SKM-1 (cell line): ENCODE measurements around the gene KCNJ2.

ENCODE experiments used
- DNase-seq: peaks from one replicate; lab custom pipeline; 2025; ENCODE audit not compliant: unreplicated experiment; lab: John Stamatoyannopoulos, UW

The KCNJ2 gene

DNA sequence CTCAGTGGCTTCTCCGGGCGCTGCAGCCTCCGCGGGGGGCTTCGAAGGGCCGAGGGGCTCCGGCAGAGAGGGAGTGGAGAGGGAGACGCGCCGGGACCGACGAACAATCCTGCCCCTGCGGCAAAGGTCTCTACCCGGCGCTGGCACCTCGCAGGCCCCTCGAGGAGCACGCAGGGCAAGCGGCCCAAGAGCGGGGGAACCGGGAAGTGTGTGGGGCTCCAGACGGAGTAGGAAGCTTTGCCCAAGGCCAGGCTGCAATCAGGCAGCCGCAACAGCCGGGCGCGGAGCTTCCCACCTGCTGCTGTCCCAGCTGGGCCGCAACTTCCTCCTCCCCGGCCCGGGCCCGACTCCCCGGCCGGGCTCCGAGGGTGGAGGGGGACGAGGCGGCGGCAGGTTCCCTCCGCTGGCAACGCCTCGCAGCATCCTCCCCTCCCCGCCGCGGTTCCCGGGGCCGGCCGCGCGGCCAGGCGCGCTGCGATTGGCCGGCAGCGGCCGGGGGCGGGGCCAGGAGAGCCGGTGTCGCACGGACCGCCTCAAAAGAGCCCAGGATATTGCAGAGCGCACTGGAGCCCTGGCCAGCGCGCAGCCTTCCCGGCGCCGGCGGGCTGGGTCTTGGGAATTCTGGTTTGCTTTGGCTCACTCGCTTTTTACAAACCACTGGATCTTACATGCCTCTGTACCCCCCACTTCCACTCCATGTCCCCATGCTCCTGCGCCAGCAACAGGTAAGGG, at the start of gene KCNJ2:
Gene KCNJ2 (plus strand): TSS at position 556 of the 732 bp plus-strand sequence. CDS start 5,508 bp downstream, outside the sequence.
- peak; percentile 87 for DNase-seq

DNA sequence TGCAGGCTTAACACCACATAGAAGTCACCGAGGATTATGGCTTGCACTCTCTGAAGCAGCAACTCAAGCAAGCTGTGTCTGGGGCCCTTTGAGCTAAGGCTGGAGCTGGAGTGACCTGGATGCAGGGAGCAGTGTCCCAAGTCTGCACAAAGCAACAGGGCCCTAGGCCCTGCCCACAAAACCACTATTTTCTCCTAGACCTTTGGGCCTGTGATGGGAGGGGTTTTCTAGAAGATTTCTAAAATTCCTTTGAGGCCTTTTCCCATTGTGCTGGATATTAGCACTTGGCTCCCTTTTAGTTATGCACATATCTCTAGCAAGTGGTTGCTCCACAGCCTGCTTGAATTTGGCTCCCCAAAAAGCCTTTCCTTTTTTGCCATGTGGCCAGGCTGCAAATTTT, 49.8 kb upstream of the KCNJ2 start:
- DNase-seq, result no peak

DNA sequence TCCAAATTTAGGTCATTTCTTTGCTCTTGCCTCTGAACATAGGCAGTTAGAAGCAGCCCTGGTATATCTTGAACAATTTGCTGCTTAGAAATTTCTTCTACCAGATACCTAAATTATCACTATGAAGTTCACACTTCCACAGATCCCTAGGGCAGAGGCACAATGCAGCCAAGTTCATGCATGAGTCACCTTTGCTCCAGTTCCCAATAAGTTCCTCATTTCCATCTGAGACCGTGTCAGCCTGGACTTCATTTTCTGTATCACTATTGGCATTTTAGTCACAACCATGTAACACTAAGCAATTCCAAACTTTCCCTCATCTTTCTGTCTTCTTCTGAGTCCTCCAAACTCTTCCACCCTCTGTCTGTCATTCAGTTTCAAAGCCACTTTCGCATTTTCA, 49.3 kb upstream of the KCNJ2 start:
- DNase-seq, result peak; percentile 40

DNA sequence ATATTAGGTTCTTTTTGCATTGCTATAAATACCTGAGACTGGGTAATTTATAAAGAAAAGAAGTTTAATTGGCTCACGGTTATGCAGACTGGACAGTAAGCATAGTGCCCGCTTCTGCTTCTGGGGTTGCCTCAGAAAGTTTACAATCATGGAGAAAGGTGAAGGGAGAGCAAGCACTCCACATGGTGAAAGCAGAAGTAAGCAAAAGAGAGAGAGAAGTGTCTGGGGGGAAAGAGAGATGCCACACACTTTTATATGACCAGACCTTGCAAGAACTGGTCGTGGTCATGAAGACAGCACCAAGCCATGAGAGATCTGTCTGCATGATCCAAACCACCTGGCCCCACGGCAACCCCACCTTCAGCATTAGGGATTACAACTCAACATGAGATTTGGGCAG, 48.9 kb upstream of the KCNJ2 start:
- peak; percentile 48 for DNase-seq

DNA sequence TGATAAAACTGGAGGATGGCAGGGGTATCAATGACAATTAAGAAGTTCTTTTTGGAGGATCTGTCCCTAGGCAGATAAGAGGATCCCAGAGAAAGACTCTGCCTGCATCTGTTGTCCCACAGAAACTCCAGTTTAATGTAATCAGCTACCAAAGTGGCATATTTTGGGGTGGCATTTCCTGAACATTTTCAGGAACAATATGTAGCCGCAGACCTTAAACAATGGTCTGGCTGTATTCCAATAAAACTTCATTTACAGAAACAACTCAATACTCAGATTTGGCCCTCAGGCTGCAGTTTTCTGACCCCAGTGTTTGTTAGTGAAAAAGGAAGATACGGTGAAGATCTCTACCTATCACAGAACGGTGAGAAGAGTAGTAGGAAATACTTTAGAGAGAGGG, 48.2 kb upstream of the KCNJ2 start:
- DNase-seq, result no peak

DNA sequence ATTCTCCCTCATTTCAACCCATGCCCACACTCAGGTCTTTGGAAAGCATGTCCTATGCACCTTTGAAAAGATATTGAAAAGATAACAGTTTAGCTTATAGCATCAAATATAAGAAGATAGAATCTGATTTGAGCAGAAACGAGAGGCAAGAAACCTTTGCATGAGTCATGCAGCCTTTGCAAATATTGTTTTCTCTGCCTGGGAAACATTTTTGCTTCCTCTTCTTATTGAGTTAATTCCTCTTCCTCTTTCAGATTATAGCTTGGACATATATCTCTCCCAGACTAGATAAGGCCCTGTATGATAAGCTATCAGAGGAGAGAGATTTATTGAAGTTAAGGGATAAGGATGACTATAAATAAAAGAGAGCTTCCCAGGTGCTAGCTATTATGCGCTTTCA, 46.1 kb upstream of the KCNJ2 start:
- peak; percentile 56 for DNase-seq

DNA sequence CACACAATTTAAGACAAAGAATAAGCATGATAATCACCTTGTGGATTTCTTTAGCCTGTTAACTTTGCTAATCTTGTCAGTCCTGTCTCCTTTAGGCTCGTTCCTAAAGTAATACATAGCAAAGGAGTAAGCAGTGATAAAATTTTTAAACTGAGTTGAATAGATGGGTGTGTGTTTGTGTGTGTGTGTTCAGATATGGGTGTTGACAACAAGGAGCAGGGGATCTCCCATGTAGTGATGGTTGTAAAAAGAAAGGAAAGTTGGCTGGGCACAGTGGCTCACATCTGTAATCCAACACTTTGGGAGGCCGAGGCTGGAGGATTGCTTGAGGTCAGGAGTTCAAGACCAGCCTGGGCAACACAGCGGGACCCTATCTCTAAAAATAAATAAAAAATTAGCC, 44.6 kb upstream of the KCNJ2 start:
- DNase-seq, result no peak

DNA sequence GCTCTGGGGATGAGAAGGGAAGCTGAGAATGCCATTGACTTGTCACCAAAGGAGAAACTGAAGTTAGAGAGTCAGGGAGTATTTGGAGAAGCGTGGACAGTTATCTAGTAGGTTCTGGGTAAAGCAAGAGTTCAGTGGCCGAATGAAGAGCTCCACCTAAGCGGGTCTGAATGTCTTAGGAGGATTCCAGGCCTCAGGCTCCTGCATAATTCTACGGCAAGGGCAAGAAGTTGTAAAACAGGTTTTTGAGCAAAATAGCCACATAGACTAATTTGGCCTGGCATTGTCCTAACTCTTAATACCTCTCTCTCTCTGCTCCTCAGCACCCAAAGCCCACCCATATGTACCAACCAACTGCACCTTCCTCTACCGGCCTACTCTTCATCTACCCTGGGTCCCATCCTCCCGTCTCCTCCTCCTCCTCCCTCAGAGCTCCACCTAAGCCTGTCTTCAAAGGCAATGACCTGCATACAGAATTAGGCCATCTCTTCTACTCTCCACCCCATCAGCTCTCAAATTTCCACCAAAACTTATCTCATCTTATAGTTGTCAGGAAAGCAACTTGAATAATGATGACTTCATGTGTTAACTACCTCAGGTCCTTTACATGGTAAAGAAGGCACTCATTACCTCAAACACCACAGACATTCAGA, 42.0 kb upstream of the KCNJ2 start:
- no peak for DNase-seq

DNA sequence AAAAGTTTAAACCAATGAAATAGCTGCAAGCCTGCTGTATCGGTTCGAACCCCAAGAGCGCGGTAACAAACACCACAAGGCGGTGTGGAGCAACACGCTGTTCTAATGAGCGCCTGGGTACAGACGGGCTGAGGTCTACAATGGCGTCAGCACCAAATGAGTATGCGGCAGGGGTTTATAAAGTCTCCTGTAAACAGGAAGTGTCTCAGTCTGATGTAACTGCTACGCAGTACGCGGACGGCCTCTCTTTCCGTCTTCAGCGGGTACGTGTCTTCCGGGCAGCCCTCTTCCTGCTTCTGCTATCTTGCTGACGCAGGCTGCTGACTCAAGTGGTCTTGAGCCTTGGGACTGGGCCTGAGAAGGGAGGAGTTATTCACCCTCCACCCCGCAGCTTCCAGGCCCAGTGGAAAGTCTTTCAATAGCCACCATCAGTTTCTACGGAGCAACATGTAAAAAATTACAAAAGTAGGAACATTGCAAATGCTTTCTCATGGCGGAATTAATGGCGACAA, 40.5 kb upstream of the KCNJ2 start:
- no peak for DNase-seq

DNA sequence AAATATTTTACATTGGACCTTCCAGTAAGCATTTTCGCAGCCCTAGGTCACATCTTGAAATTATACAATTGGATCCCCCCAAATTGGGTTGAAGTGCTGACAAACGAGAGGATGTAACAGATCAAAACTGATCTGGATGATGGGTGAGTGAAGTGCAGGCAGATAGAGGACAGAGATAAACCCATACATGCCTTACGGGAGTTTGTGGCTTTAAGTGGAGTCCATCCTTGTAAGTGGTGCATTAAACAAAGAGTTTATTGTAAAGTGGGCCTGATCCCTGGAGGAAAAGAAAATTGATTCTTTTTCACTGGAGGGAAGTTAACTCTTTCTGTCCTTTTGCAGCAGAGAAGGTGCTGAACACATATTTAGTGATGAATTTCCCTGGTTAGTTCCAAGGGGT, 39.0 kb upstream of the KCNJ2 start:
- no peak for DNase-seq

DNA sequence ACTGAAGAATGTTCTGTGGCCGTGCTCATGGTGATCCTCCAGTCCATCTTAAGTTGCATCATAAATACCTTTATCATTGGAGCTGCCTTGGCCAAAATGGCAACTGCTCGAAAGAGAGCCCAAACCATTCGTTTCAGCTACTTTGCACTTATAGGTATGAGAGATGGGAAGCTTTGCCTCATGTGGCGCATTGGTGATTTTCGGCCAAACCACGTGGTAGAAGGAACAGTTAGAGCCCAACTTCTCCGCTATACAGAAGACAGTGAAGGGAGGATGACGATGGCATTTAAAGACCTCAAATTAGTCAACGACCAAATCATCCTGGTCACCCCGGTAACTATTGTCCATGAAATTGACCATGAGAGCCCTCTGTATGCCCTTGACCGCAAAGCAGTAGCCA, 36.8 kb upstream of the KCNJ2 start:
- no peak for DNase-seq

DNA sequence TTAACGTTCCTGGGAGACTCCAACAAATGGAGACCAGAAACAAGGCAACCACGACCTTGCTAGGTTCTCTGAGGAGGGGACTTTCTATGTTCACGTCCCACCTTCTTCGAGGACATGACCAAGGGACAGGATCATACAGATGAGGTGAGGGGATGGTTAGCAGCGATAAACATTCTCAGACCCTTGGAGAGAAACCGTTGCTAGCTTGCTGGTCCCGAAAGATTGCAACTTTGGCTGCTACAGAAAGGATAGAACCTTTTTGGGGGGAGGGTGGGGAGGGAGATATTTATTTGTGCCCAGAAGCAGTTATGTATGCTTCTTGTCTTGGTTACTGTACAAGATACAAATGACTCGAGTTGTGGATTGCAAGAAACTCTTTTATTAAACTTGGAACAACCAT, 35.3 kb upstream of the KCNJ2 start:
- no peak for DNase-seq

DNA sequence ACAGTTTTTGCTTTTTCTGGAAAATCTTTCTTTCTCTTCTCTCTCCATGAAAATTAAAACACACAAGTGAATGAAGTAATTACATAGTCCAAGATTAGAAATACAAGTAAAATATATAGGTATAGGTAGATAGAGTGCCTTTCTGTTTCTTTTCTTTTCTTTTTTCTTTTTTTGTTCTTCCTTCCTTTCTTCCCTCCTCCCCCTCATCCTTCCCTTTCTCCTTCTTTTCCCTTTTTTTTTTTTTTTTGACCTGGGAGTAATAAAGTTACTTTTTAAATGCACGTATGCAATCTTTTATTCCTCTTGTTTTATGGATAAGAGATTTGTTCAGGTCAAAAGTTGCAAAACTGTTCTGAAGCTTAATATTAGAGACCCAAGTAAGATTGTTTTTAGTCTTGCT, 34.6 kb upstream of the KCNJ2 start:
- no peak for DNase-seq

DNA sequence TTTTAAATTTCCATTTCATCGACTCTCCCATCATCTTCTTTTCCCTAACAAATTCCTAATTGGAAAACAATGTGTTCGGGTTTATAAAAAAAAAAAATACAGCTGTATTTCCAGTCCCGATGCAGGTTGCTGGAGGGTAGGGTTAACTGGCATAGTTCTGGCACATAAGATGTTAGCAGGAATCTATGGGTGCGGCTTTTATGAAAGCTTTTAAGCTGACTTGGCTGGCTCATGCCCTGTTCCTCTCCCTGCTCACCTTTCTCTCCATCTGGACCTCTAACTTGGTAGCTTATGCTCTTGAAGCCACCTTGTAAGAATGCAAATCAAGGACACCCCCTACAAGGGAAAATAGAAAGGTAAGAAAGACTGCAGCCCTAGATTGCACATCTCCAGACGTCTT, 33.2 kb upstream of the KCNJ2 start:
- DNase-seq, result no peak

DNA sequence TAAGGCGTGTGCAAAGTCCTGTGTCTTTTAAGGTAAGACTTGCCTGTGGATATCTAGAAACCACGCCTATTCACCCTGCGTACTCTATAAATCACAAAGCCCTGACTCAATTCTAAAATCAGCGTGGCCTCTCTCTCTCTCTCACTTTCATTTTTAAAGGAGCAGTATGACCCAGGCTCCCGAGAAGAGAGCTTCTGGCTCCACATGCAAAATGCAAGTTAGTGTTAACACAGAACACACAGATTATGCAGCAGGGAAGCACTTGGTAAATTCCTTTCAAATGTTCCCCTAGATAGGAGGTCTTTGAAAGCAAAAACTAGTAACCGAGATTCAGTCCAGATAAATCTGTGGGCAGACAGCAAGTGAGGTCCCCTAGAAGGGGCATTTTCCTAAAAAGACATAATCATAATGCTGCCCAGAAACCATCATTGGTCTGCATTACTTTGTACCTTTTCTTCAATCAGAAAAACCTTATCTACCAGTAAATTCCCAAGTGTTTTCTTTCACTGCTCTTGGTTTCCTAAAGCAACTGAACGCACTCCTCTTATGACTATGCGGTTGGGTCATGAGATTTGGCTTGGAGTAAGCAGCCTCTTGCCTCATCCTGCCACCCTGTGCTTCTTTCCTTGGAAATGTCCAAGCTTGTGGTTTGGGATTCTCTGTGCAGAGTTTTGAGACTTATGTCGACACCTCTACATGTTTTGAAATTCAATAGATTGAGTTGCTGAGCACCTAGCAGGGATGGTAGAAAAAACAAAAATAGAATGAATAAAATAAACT, 31.7 kb upstream of the KCNJ2 start:
- no peak for DNase-seq

DNA sequence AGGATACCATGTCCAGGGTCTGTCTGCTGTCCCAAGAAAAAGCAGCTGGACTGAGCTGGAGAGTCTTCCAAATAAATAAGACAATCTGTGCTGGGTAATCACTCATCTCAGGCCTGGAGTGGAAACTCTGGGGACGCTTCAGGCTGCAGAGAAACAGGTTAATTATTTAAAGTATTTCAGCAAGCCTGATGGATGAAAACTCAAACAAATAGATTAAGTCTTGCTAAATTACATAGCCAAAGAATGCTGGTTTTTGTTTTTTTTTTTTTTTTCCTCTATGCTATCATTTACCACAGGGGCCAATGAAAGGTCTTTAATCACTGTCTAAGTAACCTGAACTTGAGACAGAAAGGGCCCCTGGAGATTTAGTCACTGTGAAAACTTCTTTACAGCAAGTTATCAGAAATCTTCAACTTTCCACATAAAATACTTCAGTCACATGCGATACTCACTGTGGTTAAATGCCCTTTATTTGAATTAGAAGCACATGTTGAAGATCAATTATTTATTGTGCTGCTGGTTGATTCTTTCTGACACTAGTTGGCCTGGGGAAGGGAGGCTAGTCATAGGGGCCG, 31.0 kb upstream of the KCNJ2 start:
- DNase-seq, result no peak

DNA sequence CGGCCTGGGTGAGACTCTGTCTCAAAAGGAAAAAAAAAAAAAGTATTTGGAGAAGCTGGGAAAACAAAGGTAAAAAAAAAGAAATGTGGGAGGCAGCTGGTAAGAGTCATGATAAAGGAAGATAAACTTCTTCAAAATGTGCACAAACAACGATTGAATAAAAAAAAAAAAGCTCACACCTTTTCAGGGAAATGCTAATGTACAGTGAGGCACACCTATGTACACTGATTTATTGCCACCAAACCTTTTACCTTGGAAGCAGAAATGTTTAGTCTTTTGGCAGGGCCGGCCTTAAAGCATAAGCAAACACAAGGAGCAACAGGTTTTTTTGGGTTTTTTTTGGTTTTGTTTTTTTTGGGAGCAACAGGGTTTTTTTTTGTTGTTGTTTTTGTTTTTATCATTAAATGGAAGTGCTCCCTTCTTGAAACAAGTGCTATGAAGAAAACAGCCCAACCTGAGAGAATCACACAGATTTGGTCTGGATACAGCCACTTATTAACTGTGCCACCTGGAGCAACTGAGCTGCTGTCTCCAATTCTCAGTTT, 29.8 kb upstream of the KCNJ2 start:
- DNase-seq, result no peak

DNA sequence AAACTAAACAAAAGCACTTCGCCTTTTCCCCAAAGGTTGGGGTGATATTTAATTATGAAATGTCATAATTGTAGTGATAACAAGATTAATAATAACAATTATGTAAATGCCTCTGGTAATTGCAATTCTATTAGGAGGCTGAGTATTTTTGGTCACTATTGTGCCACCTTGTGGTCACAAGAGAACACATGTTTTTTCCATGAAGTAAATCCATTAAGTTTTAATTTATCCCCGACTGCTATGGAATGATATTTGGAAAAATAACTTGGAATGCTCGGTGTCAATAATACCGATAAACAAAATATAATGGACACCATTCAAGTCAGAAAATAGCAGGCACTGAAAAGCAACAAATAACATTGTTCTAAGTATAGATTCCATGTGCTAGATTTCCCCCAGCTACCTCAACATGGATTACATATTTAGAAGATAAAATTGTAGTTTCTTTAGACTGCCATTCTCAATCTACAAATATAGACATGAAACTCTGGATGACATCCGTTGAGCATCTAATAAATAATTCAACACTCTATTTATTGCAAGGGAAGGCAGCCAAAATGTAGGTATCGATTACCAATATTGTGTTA, 25.0 kb upstream of the KCNJ2 start:
- no peak for DNase-seq

DNA sequence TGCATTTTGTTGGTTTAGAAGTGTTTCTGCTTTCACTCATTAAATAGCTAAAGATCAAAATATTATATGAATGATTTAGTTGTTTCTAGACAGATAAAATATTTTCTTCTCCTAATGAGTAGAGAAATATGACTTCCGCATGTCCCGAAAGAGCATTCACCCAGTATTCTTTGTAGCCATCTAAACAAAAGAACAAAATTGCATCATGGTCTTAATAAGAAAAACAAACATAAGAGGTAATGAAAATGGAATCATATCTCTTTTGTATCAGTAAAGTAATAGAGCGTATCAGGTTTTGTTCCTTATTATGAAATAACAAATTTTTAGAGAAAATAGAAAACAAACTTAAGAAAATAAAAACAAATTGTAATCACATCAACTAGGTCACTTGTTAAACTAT, 16.1 kb upstream of the KCNJ2 start:
- DNase-seq, result no peak

DNA sequence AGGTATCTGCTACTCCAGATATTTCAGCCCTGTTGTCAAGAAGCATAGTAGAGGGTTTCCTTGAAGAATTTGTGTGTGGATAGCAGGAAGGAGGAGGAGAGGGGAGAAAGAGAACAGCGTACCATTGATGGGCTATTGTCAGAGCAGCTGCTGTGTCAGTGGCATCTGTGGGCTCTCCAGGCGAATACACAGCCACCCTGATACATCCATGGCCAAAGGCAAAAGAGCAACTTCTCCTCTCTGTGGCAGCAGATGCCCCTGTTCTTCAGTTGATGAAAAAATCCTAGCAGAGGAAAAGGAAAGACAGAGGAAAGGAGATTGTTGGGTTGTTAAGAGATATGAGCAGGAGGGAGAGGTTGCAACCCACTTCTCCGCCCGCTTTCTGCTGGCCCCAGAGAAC, 12.2 kb upstream of the KCNJ2 start:
- no peak for DNase-seq

DNA sequence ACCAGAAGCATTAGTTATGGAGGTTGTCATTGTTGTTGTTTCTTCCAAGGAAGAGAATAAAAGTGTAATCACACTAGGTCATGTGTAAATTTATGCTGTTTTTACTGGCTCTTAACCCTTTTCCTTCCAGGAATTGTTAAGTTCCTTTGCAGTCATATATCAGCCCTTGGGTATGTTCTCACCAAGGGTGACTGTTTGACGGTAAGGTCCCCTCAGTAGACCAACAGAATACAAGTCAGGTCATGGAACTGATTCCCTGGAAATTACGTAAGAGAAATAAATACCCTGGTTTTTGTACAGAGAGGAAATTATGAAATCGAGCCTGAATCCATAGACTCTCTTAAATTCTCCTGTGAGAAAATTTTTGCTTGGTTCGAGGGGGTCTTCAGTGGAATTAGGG, 11.2 kb upstream of the KCNJ2 start:
- DNase-seq, result no peak
